ENCODE results near the gene TSHZ2.

TSHZ2 gene

GRCh38 chr20:53304146-53304545, 332.0 kb downstream of the TSHZ2 start:
- TF ChIP-seq CREB1 (IDR thresholded peaks at IDR 0.05; ENCODE audit: low read depth) = no peak
- no peak for TF ChIP-seq NFIC (IDR thresholded peaks at IDR 0.05)
- no peak for TF ChIP-seq RAD21 (IDR thresholded peaks at IDR 0.05; ENCODE audit: low read depth)
- no peak for TF ChIP-seq TCF12 (IDR thresholded peaks at IDR 0.05; ENCODE audit: low read depth)
- TF ChIP-seq USF1 (IDR thresholded peaks at IDR 0.05) = no peak
- no peak for TF ChIP-seq EP300 (IDR thresholded peaks at IDR 0.05; ENCODE audit: borderline replicate concordance)
- no peak for TF ChIP-seq FOXM1 (IDR thresholded peaks at IDR 0.05; ENCODE audit: borderline replicate concordance, low read depth)
- TF ChIP-seq EGR1 (IDR thresholded peaks at IDR 0.05) = no peak
- TF ChIP-seq ZBTB7A (IDR thresholded peaks at IDR 0.05; ENCODE audit: low read depth) = no peak
- TF ChIP-seq YY1 (IDR thresholded peaks at IDR 0.05; ENCODE audit: low read depth) = no peak

- no peak for TF ChIP-seq TEAD4 (IDR thresholded peaks at IDR 0.05)
- TF ChIP-seq ZBTB7A (IDR thresholded peaks at IDR 0.05; ENCODE audit: low read depth) = no peak
- no peak for TF ChIP-seq EP300 (IDR thresholded peaks at IDR 0.05; ENCODE audit: borderline replicate concordance)
- TF ChIP-seq RAD21 (IDR thresholded peaks at IDR 0.05; ENCODE audit: low read depth) = no peak
- no peak for TF ChIP-seq FOXM1 (IDR thresholded peaks at IDR 0.05; ENCODE audit: borderline replicate concordance, low read depth)
- no peak for TF ChIP-seq YY1 (IDR thresholded peaks at IDR 0.05; ENCODE audit: low read depth)
- no peak for TF ChIP-seq REST (IDR thresholded peaks at IDR 0.05; ENCODE audit: low read depth)
- no peak for TF ChIP-seq USF1 (IDR thresholded peaks at IDR 0.05)
- no peak for TF ChIP-seq TAF1 (IDR thresholded peaks at IDR 0.05; ENCODE audit: low read depth)
- no peak for TF ChIP-seq TCF12 (IDR thresholded peaks at IDR 0.05; ENCODE audit: low read depth)
- no peak for TF ChIP-seq MAX (IDR thresholded peaks at IDR 0.05)
- TF ChIP-seq NFIC (IDR thresholded peaks at IDR 0.05) = no peak
- TF ChIP-seq CREB1 (IDR thresholded peaks at IDR 0.05; ENCODE audit: low read depth) = no peak
Observed at GRCh38 chr20:53306192-53306805, 334.1 kb downstream of the TSHZ2 start.

GRCh38 chr20:53307964-53308597, 335.9 kb downstream of the TSHZ2 start:
- TF ChIP-seq TAF1 (IDR thresholded peaks at IDR 0.05; ENCODE audit: low read depth) (no peak), TEAD4 (IDR thresholded peaks at IDR 0.05) (no peak)

- TF ChIP-seq ZBTB7A (IDR thresholded peaks at IDR 0.05; ENCODE audit: low read depth) (no peak), NFIC (IDR thresholded peaks at IDR 0.05) (no peak), EGR1 (IDR thresholded peaks at IDR 0.05) (no peak), TEAD4 (IDR thresholded peaks at IDR 0.05) (no peak), EP300 (IDR thresholded peaks at IDR 0.05; ENCODE audit: borderline replicate concordance) (no peak), USF1 (IDR thresholded peaks at IDR 0.05) (no peak)
Observed at GRCh38 chr20:53309515-53309914, 337.4 kb downstream of the TSHZ2 start.

GRCh38 chr20:53312957-53313356, 340.8 kb downstream of the TSHZ2 start:
- TF ChIP-seq USF1 (IDR thresholded peaks at IDR 0.05) = no peak
- TF ChIP-seq EP300 (IDR thresholded peaks at IDR 0.05; ENCODE audit: borderline replicate concordance) = no peak
- no peak for TF ChIP-seq EGR1 (IDR thresholded peaks at IDR 0.05)
- no peak for TF ChIP-seq ZBTB7A (IDR thresholded peaks at IDR 0.05; ENCODE audit: low read depth)
- TF ChIP-seq CREB1 (IDR thresholded peaks at IDR 0.05; ENCODE audit: low read depth) = no peak
- TF ChIP-seq TEAD4 (IDR thresholded peaks at IDR 0.05) = no peak
- no peak for TF ChIP-seq NFIC (IDR thresholded peaks at IDR 0.05)
- no peak for TF ChIP-seq REST (IDR thresholded peaks at IDR 0.05; ENCODE audit: low read depth)
- TF ChIP-seq YY1 (IDR thresholded peaks at IDR 0.05; ENCODE audit: low read depth) = no peak
- no peak for TF ChIP-seq MAX (IDR thresholded peaks at IDR 0.05)
- no peak for TF ChIP-seq TAF1 (IDR thresholded peaks at IDR 0.05; ENCODE audit: low read depth)
- TF ChIP-seq FOXM1 (IDR thresholded peaks at IDR 0.05; ENCODE audit: borderline replicate concordance, low read depth) = no peak
- TF ChIP-seq TCF12 (IDR thresholded peaks at IDR 0.05; ENCODE audit: low read depth) = no peak
- no peak for TF ChIP-seq CEBPB (IDR thresholded peaks at IDR 0.05)
- no peak for TF ChIP-seq RAD21 (IDR thresholded peaks at IDR 0.05; ENCODE audit: low read depth)

Measured in Ishikawa (cell line).